Renal cortical epithelial cell (primary cell): ENCODE data around the gene C1orf74. TPM values are rescaled to one million over a fixed set of nuclear protein-coding genes. Genes with fewer than 3 reads are reported as not detected.
A peak's percentile ranks its signal among the peaks of the same experiment; 100 is the strongest.

Experiments used
- DNase-seq: peaks from one replicate; pipeline ENCODE4 v3.0.0-alpha.2; 2011; ENCODE audit warnings: low read depth
- total RNA-seq: library from RNA; depleted of rRNA; stranded (reverse); fragments of >200 nt; gene quantifications from 2 replicates; pipeline ENCODE4 v1.2.3, GENCODE V29; 2014

The C1orf74 gene
- total RNA-seq, 1 donor from 2014 or later = 2.9 TPM

- no peak for DNase-seq
These were observed 37.8 kb downstream of the C1orf74 start for GRCh38 chr1:209746451-209747165.

GRCh38 chr1:209743145-209743482 lies 41.2 kb downstream of the C1orf74 start:
- DNase-seq = peak; percentile 63

DNA sequence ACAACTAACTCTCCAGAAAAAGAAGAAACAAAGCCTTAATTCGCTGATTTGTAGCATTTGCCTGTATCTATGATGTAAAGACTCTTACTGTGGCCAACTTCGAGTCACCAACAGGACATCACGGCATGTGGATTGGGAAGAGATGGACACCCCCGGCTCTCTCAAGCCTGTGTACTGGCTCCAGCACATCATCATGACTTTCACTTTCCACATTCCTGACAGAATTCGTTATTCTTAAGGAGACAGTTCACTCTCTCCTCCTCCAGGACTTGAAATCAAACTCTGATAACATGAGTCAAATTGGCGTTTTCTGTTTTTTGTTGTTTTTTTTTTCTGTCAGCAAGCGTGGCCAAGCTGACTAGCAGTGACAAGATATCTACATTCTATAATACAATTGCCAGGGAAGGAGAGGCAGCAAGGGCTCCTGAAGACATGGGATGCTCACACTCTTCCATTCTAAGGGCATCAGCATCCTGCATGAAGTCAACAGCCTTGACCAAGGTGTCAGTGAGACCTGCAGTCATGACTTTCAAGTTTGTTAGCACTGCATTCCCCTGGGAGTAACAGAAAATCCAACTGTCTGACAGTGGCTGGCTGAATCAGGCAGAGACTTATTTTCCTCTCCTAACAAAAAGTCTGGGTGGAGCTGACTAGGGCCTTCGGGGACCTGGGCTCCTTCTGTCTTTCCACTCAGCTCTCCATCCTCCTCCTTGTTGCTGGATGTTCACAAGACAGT lies 41.8 kb downstream of the C1orf74 start:
- DNase-seq = peak; percentile 42

DNA sequence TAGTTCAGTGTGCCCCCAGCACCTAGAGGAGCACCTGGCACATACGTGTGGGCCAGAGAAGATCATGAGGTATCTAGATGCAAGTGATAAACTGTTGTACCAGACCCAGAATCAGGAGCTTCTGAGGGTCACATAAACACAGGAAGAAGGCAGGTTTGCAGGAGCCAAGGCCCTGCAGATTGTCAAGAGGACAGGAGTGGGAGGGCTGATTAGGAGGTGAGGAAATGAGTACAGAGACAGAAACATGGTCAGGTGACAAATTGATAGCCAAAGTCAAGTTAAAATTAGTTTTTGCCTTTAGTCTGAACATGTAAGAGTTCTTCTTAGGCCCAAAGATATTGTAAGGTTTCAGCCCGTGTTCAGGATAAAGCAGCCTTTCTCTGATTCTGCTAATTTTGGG lies 42.5 kb downstream of the C1orf74 start:
- no peak for DNase-seq

- no peak for DNase-seq
These were observed 43.2 kb downstream of the C1orf74 start for GRCh38 chr1:209741193-209741592.

- DNase-seq = no peak
These were observed 46.1 kb downstream of the C1orf74 start for GRCh38 chr1:209738270-209738669.

DNA sequence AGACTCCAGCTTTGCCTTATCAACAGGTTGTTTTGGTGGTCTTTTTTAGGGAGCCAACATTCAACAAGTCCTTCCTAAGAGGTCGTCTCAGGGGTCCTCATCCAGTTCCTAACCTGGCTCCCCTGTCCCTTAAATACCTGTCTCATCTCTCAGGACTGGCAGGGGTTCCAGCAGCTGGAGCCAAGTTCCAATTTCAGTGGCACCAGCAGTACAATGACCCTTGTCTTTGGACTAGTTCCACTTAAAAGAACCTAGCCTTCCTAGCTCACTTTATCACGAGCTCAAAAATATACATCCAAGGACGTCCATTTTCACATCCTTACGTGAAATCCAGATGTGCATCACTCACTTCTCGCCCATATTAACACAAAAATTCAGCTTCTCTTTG lies 47.2 kb downstream of the C1orf74 start:
- DNase-seq = no peak

DNA sequence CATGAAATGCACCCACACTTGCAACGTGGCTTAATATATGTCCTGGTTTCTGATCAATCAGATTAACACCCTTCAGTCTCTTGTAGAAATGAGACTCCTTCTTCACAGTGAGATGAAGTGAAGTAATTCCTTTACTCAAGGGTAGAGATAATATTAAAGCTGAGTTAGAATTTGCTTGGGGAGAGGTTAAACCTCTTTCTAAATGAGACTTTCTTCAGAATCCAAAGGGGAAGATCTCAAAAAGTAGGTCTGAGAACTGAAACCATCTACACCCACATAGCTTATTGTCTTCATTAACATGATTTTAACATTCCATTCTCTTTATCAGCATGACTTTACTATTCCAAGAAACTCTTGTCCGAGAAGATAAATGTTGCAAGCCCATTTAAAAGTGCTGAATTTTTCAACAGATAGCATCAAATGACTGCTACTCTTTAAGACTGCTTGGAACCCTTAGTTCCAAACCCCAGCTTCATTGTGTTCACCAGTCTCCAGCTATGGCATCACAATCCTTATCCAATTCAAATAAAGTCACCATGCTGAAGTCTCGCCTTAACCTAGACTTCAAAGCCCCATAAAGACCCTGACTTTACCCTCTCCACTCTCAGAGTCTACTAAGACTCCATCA lies 47.8 kb downstream of the C1orf74 start:
- no peak for DNase-seq

DNA sequence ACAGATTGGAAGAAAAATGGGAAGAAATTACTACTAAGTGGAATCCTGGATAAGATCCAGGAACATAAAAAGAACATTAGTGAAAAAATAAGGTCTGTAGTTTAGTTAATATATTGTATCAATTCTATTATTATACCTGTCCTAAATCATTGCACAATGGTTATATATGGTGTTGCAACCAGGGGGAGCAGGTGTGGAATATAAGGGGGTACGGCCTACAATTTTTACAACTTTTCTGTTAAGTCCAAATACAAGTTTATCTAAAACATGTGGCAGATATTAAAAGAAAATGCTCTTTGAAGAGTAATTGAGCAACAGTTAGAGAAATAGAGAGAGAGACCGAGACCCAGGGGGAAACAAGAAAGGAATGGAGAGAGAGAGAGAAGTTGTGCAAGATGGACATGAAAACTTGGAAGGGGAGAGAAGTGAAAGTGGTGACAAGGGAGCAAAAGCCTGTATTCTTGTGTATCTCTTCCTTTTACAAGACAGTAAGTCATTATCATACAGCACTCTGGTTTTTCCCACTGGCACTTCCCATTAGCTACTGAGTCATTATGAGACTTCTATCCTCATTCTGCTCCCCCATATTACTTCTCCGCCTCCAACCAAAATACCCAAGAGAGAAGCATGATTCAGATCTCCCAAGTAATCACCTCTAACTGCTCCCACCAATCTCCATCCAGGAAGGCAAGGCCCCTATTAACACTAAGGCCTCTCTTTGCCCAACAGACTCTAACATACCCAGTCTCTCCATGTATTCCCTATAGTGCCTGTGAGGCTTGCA lies 50.8 kb downstream of the C1orf74 start:
- no peak for DNase-seq

- no peak for DNase-seq
These were observed 51.6 kb downstream of the C1orf74 start for GRCh38 chr1:209732725-209733124.

DNA sequence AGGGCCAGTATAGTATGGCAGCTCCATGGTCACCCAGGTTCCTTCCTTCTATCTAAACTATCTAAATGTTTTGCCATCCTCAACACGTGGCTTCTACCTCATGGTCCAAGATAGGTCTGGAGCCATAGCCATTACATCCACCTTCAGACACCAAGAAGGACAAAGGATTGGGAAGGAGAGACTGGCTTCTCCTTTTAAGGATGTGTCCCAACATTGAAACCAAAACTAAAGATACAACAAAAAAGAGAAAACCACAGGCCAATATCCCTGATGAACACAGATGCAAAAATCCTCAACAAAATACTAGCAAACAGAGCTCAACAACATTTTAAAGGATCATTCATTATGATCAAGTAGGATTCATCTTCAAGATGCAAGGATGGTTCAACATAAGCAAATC lies 54.9 kb downstream of the C1orf74 start:
- no peak for DNase-seq

Other genes with a start within 250 kb of the C1orf74 start
- gene CAMK1G, start 200.8 kb downstream of the C1orf74 start, total RNA-seq = 0.55 TPM in 1 of 2 replicates, not detected in the other
- 108 and 433 TPM in 2 replicates for gene LAMB3, start 132.1 kb downstream of the C1orf74 start, total RNA-seq
- gene G0S2, start 109.1 kb downstream of the C1orf74 start, total RNA-seq = 67.4 and 108 TPM in 2 replicates
- not detected in 2 replicates for gene HSD11B1, start 79.7 kb downstream of the C1orf74 start, total RNA-seq
- not detected in 2 replicates for gene TRAF3IP3, start 28.5 kb downstream of the C1orf74 start, total RNA-seq
- 30.3 and 114 TPM in 2 replicates for gene IRF6, start 21.6 kb upstream of the C1orf74 start, total RNA-seq
- 6.8 and 13.6 TPM in 2 replicates for gene UTP25, start 43.4 kb upstream of the C1orf74 start, total RNA-seq
- gene SYT14, start 153.7 kb upstream of the C1orf74 start, total RNA-seq = 10.8 and 14.2 TPM in 2 replicates